Measurements from ENCODE around the gene RNASEH2A.

RNASEH2A gene

DNA sequence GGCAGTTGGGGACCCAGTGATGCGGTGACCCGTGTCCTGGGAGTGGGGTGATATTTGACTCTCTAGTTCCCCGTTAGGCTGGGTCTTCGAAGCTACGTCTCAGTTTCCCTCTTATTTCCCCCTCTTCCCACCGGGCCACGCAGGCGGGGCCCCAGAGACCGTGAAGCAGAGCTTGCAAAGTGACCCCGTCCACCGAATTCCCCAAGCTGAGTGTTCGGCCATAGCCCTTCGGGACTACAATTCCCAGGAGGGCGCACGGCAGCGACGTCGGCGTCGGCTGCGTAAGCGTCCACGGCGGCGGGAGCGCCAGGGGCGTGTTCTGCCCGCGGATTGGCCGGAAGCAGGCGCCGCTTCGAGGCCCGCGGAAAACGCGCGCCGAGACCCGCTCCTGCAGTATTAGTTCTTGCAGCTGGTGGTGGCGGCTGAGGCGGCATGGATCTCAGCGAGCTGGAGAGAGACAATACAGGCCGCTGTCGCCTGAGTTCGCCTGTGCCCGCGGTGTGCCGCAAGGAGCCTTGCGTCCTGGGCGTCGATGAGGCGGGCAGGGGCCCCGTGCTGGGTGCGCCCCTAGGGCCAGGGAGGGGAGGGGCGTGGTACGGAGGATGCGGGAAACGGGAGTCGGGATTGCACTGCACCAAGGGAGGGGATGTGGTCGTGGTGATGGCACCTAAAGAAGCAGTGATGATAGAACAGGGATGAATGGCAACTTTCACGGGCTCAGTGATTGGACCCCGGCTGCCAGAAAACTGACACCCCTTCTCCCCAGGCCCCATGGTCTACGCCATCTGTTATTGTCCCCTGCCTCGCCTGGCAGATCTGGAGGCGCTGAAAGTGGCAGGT, at the start of gene RNASEH2A:
TSS of gene RNASEH2A (plus strand) at position 343 of the 840 bp plus-strand sequence. CDS start at position 433, 90 bp downstream.
- Mint-ChIP-seq H3K27ac (peak within 1 kb of the TSS; percentile 88), H3K9me3 (no peaks in the 10 kb centered on the region), H3K4me3 (peak within 1 kb of the TSS; percentile 94), H3K36me3 (peaks cover 15% of the 10 kb centered on the region), H3K27me3 (peaks cover 4% of the 10 kb centered on the region), H3K4me1 (peaks cover 29% of the 10 kb centered on the region)
- DNase-seq, result peak; percentile 92
- CTCF ChIA-PET, result interaction anchor here (0.8 to 1.6 kb wide), 6 partner anchors 10 to 49 kb away, joined by 3 to 4 read pairs (median 3); no protein-coding TSS in a partner anchor

DNA sequence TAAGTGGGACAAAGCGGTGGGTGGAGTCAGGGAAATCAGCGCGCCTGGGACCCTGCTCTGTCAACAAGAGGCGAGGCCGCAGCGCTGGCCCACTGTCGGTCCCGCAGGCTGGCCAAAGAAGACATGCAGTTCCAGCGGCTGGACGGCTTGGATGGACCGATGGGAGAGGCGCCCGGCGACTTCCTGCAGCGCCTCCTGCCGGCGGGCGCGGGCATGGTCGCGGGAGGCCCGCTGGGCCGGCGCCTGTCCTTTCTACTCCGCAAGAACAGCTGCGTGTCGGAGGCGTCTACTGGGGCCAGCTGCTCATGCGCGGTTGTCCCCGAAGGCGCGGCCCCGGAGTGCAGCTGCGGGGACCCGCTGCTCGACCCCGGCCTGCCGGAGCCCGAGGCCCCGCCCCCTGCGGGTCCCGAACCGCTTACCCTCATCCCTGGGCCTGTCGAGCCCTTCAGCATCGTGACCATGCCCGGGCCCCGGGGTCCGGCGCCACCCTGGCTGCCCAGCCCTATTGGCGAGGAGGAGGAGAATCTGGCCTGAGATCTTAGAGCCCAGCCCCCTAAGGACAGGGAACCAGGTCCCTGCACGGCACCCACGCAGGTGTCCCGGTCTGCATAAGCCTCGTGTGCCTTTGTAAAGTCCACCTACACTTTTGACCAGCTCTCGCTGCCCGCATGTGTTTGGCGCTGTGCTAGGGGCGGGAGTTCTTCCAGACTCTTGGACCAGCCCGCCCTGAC, 48.7 kb upstream of the RNASEH2A start:
- H3K27me3 Mint-ChIP-seq, result peaks cover 63% of the 10 kb centered on the region
- DNase-seq, result peak; percentile 76
- no peak overlapping the region for H3K27ac Mint-ChIP-seq
- no peak overlapping the region for H3K4me3 Mint-ChIP-seq
- H3K9me3 Mint-ChIP-seq, result no peaks in the 10 kb centered on the region
- H3K36me3 Mint-ChIP-seq, result no peaks in the 10 kb centered on the region
- CTCF ChIA-PET, result interaction anchor here (0.9 to 30.6 kb wide), 17 partner anchors 8 to 106 kb away, joined by 3 to 706 read pairs (median 9); partner anchors contain the start of genes GET3, JUNB, PRDX2 and RNASEH2A
- peaks cover 8% of the 10 kb centered on the region for H3K4me1 Mint-ChIP-seq

DNA sequence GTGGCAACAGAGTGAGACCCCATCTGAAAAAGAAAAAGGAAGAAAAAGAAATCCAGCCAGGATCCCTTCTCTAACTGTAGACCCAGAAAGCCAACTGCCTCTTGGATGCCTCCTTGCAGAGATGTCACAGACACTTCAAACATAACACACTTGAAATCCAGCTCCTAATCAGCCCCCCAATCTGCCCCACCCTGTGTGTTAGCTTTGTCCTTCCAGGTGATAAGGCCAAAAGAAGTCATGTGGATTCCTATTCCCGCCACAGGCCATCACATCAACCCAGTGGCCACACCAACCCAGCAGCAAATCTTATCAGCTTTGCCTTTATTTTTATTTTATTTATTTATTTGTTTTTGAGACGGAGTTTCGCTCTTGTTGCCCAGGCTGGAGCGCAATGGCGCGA, 46.7 kb upstream of the RNASEH2A start:
- CTCF ChIA-PET, result interaction anchor here (1.1 to 30.6 kb wide), 12 partner anchors 9 to 90 kb away, joined by 4 to 706 read pairs (median 12); partner anchors contain the start of genes HOOK2, JUNB, PRDX2 and THSD8
- Mint-ChIP-seq H3K4me3 (no peak overlapping the region), H3K4me1 (peaks cover 8% of the 10 kb centered on the region), H3K27ac (no peak overlapping the region), H3K27me3 (peaks cover 46% of the 10 kb centered on the region), H3K36me3 (no peaks in the 10 kb centered on the region), H3K9me3 (no peaks in the 10 kb centered on the region)
- DNase-seq, result no peak

DNA sequence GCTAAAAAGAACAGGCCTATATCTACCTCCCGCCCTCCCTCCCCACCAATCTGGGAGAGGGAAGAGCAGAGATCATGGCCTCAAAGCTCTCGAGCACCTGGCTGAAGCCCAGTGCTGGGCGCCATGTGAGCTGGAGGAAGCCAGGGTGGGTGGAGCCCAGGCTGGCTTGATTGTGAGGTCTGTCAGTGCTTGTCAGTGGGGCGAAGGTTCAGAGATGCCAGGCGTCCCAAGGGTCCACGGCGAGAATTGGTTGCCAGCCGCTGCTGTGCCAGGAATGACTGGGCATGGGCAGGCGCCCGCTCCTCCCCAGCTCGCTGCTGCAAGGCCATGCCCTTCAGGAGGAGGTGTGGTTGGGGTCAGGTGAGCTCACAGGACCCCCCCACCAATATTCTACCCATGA, 43.3 kb upstream of the RNASEH2A start:
- Mint-ChIP-seq H3K4me3 (no peak overlapping the region), H3K27ac (no peak overlapping the region), H3K9me3 (no peaks in the 10 kb centered on the region), H3K36me3 (no peaks in the 10 kb centered on the region), H3K27me3 (peaks cover 27% of the 10 kb centered on the region), H3K4me1 (peaks cover 11% of the 10 kb centered on the region)
- CTCF ChIA-PET, result interaction anchor here (0.9 to 30.6 kb wide), 8 partner anchors 14 to 86 kb away, joined by 3 to 706 read pairs (median 5); partner anchors contain the start of genes JUNB, PRDX2 and THSD8
- no peak for DNase-seq

DNA sequence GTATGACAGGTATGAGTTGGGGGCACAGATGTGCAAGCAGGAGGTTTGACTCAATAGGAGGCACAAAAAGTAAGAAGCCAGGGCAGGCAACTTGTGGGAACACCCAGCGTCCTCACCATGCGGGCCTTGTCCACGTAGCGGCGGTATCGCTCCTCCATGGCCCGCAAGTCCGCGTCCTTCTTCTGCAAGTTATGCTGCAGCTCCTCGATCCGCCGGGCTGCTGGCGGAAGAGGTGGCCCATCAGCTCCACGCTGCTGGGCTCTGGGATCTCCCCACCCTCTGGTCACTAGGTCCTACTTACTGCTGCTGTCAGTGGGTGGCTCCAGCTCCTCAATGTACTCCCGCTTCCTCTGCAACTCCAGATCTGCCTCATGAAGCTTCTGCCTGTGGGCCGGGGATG, 41.7 kb upstream of the RNASEH2A start:
- Mint-ChIP-seq H3K4me3 (no peak overlapping the region), H3K27ac (no peak overlapping the region), H3K36me3 (no peaks in the 10 kb centered on the region), H3K4me1 (peaks cover 9% of the 10 kb centered on the region), H3K9me3 (no peaks in the 10 kb centered on the region), H3K27me3 (peaks cover 12% of the 10 kb centered on the region)
- CTCF ChIA-PET, result interaction anchor here (0.9 to 30.6 kb wide), 11 partner anchors 8 to 170 kb away, joined by 3 to 706 read pairs (median 9); partner anchors contain the start of genes GET3, JUNB, PRDX2 and THSD8
- DNase-seq, result no peak

DNA sequence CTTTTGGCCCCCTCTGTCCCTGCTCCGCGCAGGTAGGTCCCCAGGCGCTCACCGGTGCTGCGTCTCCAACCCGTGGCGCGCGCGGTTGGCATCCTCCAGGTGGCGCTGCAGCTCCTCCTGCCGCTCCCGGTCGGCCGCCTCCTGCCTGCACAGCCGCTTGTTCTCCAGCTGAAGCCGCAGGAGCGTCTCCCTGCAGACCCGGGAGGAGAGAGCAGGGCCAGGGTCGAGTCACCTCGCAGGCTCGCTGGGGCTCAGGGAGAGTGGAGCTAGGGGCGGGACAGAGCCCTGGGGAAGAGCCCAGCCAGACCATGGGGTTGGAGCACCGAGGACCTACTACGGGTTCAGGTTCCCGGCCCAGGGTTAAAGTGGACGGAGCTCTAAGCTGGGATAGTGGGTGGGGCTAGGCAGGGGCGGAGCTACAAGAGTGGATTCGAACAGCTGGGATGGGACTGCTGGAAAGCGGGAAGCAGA, 40.3 kb upstream of the RNASEH2A start:
- H3K4me3 Mint-ChIP-seq, result peak overlapping the region; percentile 38
- CTCF ChIA-PET, result interaction anchor here (0.6 to 30.6 kb wide), 22 partner anchors 10 to 1207 kb away, joined by 3 to 706 read pairs (median 6); partner anchors contain the start of genes DNASE2, ELOF1, HOOK2 and JUNB
- H3K4me1 Mint-ChIP-seq, result peaks cover 7% of the 10 kb centered on the region
- no peaks in the 10 kb centered on the region for H3K9me3 Mint-ChIP-seq
- H3K36me3 Mint-ChIP-seq, result no peaks in the 10 kb centered on the region
- H3K27ac Mint-ChIP-seq, result no peak overlapping the region
- H3K27me3 Mint-ChIP-seq, result peaks cover 8% of the 10 kb centered on the region
- DNase-seq, result peak; percentile 90

DNA sequence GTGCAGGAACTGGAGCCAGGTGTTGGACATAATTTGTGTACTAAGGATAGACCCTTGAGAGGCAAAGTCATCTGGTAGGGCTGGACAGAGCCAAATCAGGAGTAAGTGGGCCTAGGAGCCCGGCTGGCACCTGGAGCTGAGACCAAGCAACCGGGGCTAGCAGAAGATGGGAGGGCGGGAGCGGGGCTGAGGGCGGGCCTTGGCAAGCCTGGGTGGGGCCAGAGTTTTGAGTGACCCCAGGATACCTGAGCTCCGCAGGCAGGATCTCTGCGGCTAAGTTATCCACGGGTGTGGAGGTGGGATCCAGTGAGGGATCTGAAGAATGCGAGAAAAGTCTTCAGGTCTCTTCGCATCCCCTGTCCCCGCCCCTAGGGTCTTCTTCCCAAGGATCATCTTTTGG, 39.2 kb upstream of the RNASEH2A start:
- H3K27me3 Mint-ChIP-seq, result peaks cover 9% of the 10 kb centered on the region
- H3K4me1 Mint-ChIP-seq, result peaks cover 13% of the 10 kb centered on the region
- DNase-seq, result no peak
- H3K9me3 Mint-ChIP-seq, result no peaks in the 10 kb centered on the region
- H3K4me3 Mint-ChIP-seq, result no peak overlapping the region
- CTCF ChIA-PET, result interaction anchor here (0.6 to 30.6 kb wide), 11 partner anchors 11 to 198 kb away, joined by 3 to 706 read pairs (median 6); partner anchors contain the start of genes DNASE2, JUNB, PRDX2 and THSD8
- H3K36me3 Mint-ChIP-seq, result no peaks in the 10 kb centered on the region
- no peak overlapping the region for H3K27ac Mint-ChIP-seq

DNA sequence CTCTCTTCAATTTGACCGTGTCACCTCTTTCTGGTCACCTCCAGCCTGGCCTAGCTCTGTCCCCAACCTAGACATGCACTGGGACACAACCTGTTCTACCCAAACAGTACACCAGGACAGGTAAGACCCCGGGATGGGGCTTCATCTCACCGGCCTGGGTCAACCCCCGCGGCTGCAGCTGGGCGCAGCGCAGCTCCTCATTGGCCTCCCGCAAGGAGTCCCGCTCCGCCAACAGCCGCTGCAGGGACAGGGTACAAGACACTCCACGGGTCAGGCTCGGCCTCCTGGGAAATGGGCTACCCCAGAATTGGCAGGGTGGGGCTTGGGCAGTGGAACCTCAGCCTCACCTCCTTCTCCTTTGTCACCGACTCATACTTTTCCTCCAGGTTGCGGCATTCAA, 38.7 kb upstream of the RNASEH2A start:
- peaks cover 14% of the 10 kb centered on the region for H3K27me3 Mint-ChIP-seq
- no peaks in the 10 kb centered on the region for H3K9me3 Mint-ChIP-seq
- no peaks in the 10 kb centered on the region for H3K36me3 Mint-ChIP-seq
- no peak overlapping the region for H3K4me3 Mint-ChIP-seq
- CTCF ChIA-PET, result interaction anchor here (0.6 to 30.6 kb wide), 8 partner anchors 11 to 199 kb away, joined by 3 to 706 read pairs (median 6); partner anchors contain the start of genes DNASE2, JUNB, PRDX2 and THSD8
- H3K4me1 Mint-ChIP-seq, result peaks cover 17% of the 10 kb centered on the region
- H3K27ac Mint-ChIP-seq, result no peak overlapping the region
- DNase-seq, result no peak

DNA sequence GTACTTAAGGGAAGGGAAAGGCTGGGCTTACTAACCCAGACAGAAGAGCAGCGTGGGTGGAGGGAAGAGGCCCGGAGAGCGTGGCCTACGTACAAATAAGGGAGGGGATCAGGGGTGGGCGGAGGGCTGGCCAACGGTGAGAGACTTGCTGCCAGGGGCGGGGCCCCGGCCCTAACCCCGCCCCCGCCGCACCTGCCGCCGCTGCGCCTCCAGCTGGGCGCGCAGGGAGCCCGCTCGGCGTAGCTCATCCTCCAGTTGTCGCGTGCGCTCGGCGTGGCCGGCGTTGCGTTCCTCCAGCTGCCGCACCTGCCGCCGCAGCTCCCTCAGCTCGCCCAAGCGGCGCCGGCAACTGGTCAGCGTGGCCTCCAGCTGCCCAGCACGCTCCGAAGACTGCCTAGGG, 36.7 kb upstream of the RNASEH2A start:
- Mint-ChIP-seq H3K27ac (no peak overlapping the region), H3K36me3 (no peaks in the 10 kb centered on the region), H3K27me3 (peaks cover 24% of the 10 kb centered on the region), H3K9me3 (no peaks in the 10 kb centered on the region), H3K4me1 (peaks cover 28% of the 10 kb centered on the region), H3K4me3 (no peak overlapping the region)
- CTCF ChIA-PET, result interaction anchor here (0.9 to 30.6 kb wide), 5 partner anchors 8 to 78 kb away, joined by 3 to 706 read pairs (median 4); partner anchors contain the start of genes JUNB, PRDX2 and THSD8
- peak; percentile 65 for DNase-seq

DNA sequence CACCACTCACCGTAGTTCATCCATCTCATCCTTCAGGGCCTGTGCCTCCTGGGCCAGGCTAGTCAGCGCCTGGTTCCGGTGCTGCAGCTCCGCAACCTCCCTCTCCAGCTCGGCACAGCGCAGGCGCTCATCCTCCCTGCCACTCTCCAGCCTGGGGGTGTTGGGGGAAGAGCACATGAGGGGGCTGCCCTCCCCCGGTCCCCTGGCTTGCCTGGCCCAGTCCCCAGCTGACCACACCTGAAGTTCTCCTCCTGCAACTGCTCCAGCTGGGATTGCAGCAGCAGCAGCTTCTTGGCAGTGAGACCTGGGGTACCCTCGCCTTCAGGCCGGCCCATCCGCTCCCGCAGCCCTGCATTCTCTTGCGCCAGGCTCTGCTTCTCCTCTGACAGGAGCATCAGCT, 35.5 kb upstream of the RNASEH2A start:
- no peak overlapping the region for H3K27ac Mint-ChIP-seq
- H3K4me1 Mint-ChIP-seq, result peaks cover 28% of the 10 kb centered on the region
- H3K36me3 Mint-ChIP-seq, result no peaks in the 10 kb centered on the region
- H3K9me3 Mint-ChIP-seq, result no peaks in the 10 kb centered on the region
- DNase-seq, result no peak
- no peak overlapping the region for H3K4me3 Mint-ChIP-seq
- CTCF ChIA-PET, result interaction anchor here (2.3 to 30.6 kb wide), 3 partner anchors 10 to 26 kb away, joined by 8 to 706 read pairs (median 9); partner anchors contain the start of genes JUNB, PRDX2 and THSD8
- H3K27me3 Mint-ChIP-seq, result peaks cover 21% of the 10 kb centered on the region

DNA sequence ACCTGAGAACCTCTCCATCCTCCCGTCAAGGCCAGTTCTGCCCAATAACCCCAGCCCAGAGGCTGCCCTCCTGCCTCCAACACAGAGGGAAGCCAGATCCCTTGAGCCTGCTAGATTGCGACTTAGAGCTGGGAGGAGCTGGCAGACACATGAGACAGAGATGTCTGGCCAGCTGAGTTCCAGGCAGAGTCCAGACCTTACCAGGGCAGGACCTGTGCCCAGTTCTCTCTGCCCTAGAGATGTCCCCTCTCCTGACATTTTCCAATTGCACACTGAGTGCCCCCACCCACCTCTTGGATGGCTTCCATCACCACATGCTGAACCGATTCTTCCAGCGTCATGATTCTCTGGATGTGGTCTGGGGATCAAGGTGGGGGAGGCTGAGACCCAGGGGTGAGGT, 34.1 kb upstream of the RNASEH2A start:
- peaks cover 16% of the 10 kb centered on the region for H3K27me3 Mint-ChIP-seq
- peaks cover 24% of the 10 kb centered on the region for H3K4me1 Mint-ChIP-seq
- H3K4me3 Mint-ChIP-seq, result no peak overlapping the region
- no peak overlapping the region for H3K27ac Mint-ChIP-seq
- H3K36me3 Mint-ChIP-seq, result no peaks in the 10 kb centered on the region
- no peak for DNase-seq
- H3K9me3 Mint-ChIP-seq, result no peaks in the 10 kb centered on the region
- CTCF ChIA-PET, result interaction anchor here (1.4 to 30.6 kb wide), 9 partner anchors 8 to 75 kb away, joined by 3 to 706 read pairs (median 9); partner anchors contain the start of genes JUNB, PRDX2, THSD8 and TRIR

DNA sequence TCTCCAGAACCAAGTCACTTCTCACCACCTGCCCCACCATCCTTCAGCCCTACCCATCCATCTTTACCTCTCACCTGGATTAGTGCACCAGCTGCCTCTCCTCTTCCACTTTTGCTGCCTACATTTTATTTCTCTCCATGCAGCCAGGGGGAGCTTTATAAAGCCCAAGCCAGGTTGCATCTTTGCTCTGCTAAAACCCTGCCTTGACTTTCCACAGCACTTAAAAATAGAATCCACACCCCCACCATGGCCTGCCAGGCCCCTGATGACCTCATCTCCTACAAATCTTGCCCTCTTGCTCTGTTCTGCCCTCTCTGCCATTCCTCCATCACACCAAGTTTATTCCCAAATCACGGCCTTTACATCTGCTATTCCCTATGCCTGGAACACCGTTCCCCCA, 32.8 kb upstream of the RNASEH2A start:
- H3K4me3 Mint-ChIP-seq, result peak overlapping the region; percentile 24

More for the DNA sequence above, 32.8 kb upstream of the RNASEH2A start:
- CTCF ChIA-PET, result interaction anchor here (0.7 to 30.6 kb wide), 13 partner anchors 8 to 74 kb away, joined by 3 to 706 read pairs (median 4); partner anchors contain the start of genes JUNB, PRDX2, RNASEH2A and THSD8
- no peaks in the 10 kb centered on the region for H3K36me3 Mint-ChIP-seq
- H3K27me3 Mint-ChIP-seq, result peaks cover 16% of the 10 kb centered on the region
- no peak for DNase-seq
- H3K9me3 Mint-ChIP-seq, result no peaks in the 10 kb centered on the region
- H3K4me1 Mint-ChIP-seq, result peaks cover 36% of the 10 kb centered on the region
- no peak overlapping the region for H3K27ac Mint-ChIP-seq
